ENCODE data around the gene ZNF14.
"Not testable (repeated sequence)": the region's sequence is repeated elsewhere in the genome, so short reads cannot be mapped to it uniquely, and the experiment has no call there.

ZNF14 gene
- 15.3 to 59.1 (median 35.7) reads per million in 9 experiments for total RNA-seq

- H3K9me3 Mint-ChIP-seq = no peaks in the 10 kb centered on the region
- peak; percentile 99 for ATAC-seq (replicated peaks)
These were observed at the start of gene ZNF14 for GRCh38 chr19:19732579-19733501. TSS of gene ZNF14 (minus strand) at chr19:19733112. CDS start at chr19:19732958, 154 bp downstream.

DNA sequence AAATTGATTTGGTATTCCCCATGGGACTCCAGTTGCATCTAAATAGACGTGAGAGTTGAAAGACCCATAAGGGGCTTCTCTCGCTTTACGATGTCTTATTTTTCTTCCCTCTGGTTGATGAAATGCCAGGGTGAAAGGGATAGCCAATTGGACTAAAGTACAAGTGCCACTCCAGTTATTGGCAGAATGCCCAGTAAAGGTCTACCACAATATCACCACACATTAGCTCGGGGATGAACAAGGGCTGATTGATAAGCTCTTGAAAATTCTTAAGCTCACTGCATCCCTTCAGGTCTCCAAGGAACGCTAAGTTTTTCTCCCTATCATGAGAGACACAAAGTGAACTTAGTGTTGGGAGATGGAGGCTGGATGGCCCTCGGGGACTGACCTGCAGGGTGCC, 48.9 kb upstream of the ZNF14 start:
- H3K36me3 Mint-ChIP-seq (ENCODE audit: insufficient read depth); DNase-seq; H3K27ac Mint-ChIP-seq; H3K4me3 Mint-ChIP-seq; H3K9me3 Mint-ChIP-seq; H3K27me3 Mint-ChIP-seq; ATAC-seq (replicated peaks): not testable (repeated sequence)
- H3K4me1 Mint-ChIP-seq (ENCODE audit: low read depth in 2 of 2) = peaks cover 35 to 62% of the 10 kb centered on the region in 2 donors

More at GRCh38 chr19:19732579-19733501, at the start of gene ZNF14:
- peaks cover 39% of the 10 kb centered on the region for H3K36me3 Mint-ChIP-seq (ENCODE audit: insufficient read depth)
- peak within 1 kb of the TSS; percentile 96 to 97 for H3K27ac Mint-ChIP-seq
- peak; percentile 87 to 91 (median 90) for DNase-seq
- H3K4me1 Mint-ChIP-seq (ENCODE audit: low read depth in 2 of 2) = peaks cover 28 to 33% of the 10 kb centered on the region in 2 donors
- H3K4me3 Mint-ChIP-seq = peak within 1 kb of the TSS; percentile 98 to 99
- H3K27me3 Mint-ChIP-seq = no peaks in the 10 kb centered on the region

- Mint-ChIP-seq H3K36me3 (ENCODE audit: insufficient read depth) (peaks cover 9% of the 10 kb centered on the region), H3K4me3 (peak overlapping the region; percentile 97 to 98), H3K27me3 (no peaks in the 10 kb centered on the region), H3K4me1 (ENCODE audit: low read depth in 2 of 2) (peaks cover 36 to 59% of the 10 kb centered on the region in 2 donors), H3K9me3 (no peaks in the 10 kb centered on the region), H3K27ac (no peak overlapping the region)
- ATAC-seq (replicated peaks) (no peak), DNase-seq (no peak)
These were observed 45.8 kb upstream of the ZNF14 start for GRCh38 chr19:19778666-19779065.

- Mint-ChIP-seq H3K27me3 (no peaks in the 10 kb centered on the region), H3K4me1 (ENCODE audit: low read depth in 2 of 2) (peaks cover 36 to 55% of the 10 kb centered on the region in 2 donors), H3K9me3 (no peaks in the 10 kb centered on the region), H3K36me3 (ENCODE audit: insufficient read depth) (peaks cover 9% of the 10 kb centered on the region), H3K27ac (peak overlapping the region; percentile 24 to 96), H3K4me3 (peak overlapping the region; percentile 97 to 98)
- ATAC-seq (replicated peaks) (no peak), DNase-seq (no peak)
These were observed 44.8 kb upstream of the ZNF14 start for GRCh38 chr19:19777692-19778091.

GRCh38 chr19:19776206-19777008, 43.5 kb upstream of the ZNF14 start:
- DNase-seq (peak; percentile 86 to 90 (median 89)), ATAC-seq (replicated peaks) (peak; percentile 99)
- peaks cover 9% of the 10 kb centered on the region for H3K36me3 Mint-ChIP-seq (ENCODE audit: insufficient read depth)
- H3K9me3 Mint-ChIP-seq = no peaks in the 10 kb centered on the region
- peaks cover 26 to 44% of the 10 kb centered on the region in 2 donors for H3K4me1 Mint-ChIP-seq (ENCODE audit: low read depth in 2 of 2)
- H3K27ac Mint-ChIP-seq = peak overlapping the region; percentile 93 to 96
- H3K27me3 Mint-ChIP-seq = no peaks in the 10 kb centered on the region
- peak overlapping the region; percentile 97 to 98 for H3K4me3 Mint-ChIP-seq

DNA sequence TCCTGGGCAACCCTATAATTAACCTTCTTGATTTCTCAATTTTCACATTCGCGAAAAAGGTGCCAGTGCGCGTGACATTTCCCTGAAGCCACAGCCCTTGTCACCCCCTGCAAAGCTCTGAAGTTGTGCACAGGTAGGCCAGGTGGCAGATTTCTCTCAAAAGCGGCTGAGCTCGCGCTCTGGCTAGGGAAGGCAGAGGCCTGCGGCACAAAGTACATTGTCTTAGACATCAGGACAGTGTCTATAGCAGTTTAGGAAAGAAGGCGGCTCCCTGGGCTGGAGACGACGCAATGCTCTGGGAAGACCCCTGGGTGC, 42.9 kb upstream of the ZNF14 start:
- H3K4me1 Mint-ChIP-seq (ENCODE audit: low read depth in 2 of 2) = peaks cover 26 to 39% of the 10 kb centered on the region in 2 donors
- peak; percentile 17 for ATAC-seq (replicated peaks)
- no peaks in the 10 kb centered on the region for H3K27me3 Mint-ChIP-seq
- H3K36me3 Mint-ChIP-seq (ENCODE audit: insufficient read depth) = peaks cover 9% of the 10 kb centered on the region
- no peaks in the 10 kb centered on the region for H3K9me3 Mint-ChIP-seq
- DNase-seq = no peak
- H3K27ac Mint-ChIP-seq = peak overlapping the region; percentile 93 to 96
- peak overlapping the region; percentile 97 to 98 for H3K4me3 Mint-ChIP-seq

DNA sequence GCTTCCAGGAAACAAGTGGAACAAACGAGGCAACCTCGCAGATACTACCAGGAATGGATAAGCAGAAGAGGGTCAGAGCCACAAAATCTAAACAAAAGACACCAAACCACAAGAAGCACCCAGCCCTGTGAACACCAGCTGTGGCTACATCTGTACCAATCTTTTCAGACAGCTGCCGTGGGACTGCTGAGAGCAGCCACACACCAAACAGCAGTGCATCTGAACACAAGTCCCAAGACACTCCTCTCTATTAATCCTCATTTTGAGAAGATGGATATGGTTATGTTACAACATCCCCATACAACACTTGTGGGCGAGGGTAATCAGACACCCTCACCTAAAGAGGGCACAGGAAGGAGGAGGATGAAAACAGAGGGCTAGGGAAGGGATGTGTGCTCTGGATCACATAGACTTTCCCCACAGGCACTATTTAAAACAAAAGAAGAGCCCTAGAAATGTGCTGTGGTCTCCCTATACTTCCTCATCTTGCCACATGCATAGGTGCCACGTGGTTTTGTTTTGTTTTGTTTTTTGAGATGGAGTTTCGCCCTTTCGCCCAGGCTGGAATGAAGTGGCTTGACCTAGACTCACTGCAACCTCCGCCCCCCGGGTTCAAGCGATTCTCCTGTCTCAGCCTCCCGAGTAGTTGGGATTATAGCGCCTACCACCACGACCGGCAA, 41.6 kb upstream of the ZNF14 start:
- ATAC-seq (replicated peaks) (no peak), DNase-seq (no peak)
- H3K27ac Mint-ChIP-seq = no peak overlapping the region
- H3K4me3 Mint-ChIP-seq = peak overlapping the region in 1 of 2 donors; percentile 19
- no peaks in the 10 kb centered on the region for H3K9me3 Mint-ChIP-seq
- H3K36me3 Mint-ChIP-seq (ENCODE audit: insufficient read depth) = peaks cover 9% of the 10 kb centered on the region
- no peaks in the 10 kb centered on the region for H3K27me3 Mint-ChIP-seq
- H3K4me1 Mint-ChIP-seq (ENCODE audit: low read depth in 2 of 2) = peaks cover 26 to 32% of the 10 kb centered on the region in 2 donors

- not testable (repeated sequence) for H3K27ac Mint-ChIP-seq; DNase-seq; ATAC-seq (replicated peaks); H3K4me3 Mint-ChIP-seq; H3K27me3 Mint-ChIP-seq; H3K36me3 Mint-ChIP-seq (ENCODE audit: insufficient read depth); H3K9me3 Mint-ChIP-seq
- H3K4me1 Mint-ChIP-seq (ENCODE audit: low read depth in 2 of 2) = peaks cover 13% of the 10 kb centered on the region in 2 donors
These were observed 39.1 kb upstream of the ZNF14 start for GRCh38 chr19:19771963-19772362.

- H3K27me3 Mint-ChIP-seq; ATAC-seq (replicated peaks); H3K9me3 Mint-ChIP-seq; DNase-seq; H3K4me3 Mint-ChIP-seq; H3K36me3 Mint-ChIP-seq (ENCODE audit: insufficient read depth); H3K4me1 Mint-ChIP-seq (ENCODE audit: low read depth in 2 of 2); H3K27ac Mint-ChIP-seq: not testable (repeated sequence)
These were observed 37.1 kb upstream of the ZNF14 start for GRCh38 chr19:19769971-19770370.

GRCh38 chr19:19758164-19758563, 25.3 kb upstream of the ZNF14 start:
- Mint-ChIP-seq H3K9me3 (no peaks in the 10 kb centered on the region), H3K27me3 (no peaks in the 10 kb centered on the region), H3K4me3 (no peak overlapping the region), H3K27ac (no peak overlapping the region), H3K36me3 (ENCODE audit: insufficient read depth) (no peaks in the 10 kb centered on the region), H3K4me1 (ENCODE audit: low read depth in 2 of 2) (no peaks in the 10 kb centered on the region)
- DNase-seq (no peak), ATAC-seq (replicated peaks) (no peak)

DNA sequence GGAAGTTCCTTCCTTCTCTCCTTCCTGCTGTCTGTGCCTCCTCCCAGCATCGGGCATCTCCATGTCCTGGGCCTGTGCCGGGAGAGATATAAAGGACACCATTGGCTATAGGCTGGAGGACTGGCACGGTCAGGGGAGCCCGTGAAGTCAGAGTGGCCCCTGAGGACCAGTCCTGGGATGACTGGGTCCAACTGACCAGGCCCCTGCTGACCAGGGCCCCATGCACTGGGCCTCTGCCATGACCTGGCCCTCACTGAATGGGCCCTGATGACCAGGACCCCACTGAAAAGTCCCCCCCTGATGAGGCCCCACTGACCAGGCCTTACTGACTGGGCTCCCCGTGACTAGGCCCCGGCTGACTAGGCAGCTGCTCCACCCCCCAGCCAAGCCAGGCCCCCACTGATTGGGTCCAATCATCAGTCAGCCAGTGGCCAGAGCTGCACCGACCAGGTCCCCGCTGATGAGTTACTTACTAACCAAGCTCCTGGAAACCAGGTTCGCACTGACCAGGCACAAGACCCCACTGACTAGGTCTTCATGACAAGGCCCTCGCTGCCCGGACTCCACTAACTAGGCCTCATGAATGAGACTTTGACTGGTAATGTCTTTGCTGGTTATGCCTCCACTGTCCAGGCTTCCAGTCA, 20.0 kb upstream of the ZNF14 start:
- no peaks in the 10 kb centered on the region for H3K9me3 Mint-ChIP-seq
- no peak overlapping the region for H3K4me3 Mint-ChIP-seq

GRCh38 chr19:19751846-19752245, 18.9 kb upstream of the ZNF14 start:
- ATAC-seq (replicated peaks) = no peak
- H3K9me3 Mint-ChIP-seq = no peaks in the 10 kb centered on the region
- peaks cover 2% of the 10 kb centered on the region for H3K36me3 Mint-ChIP-seq (ENCODE audit: insufficient read depth)
- no peak overlapping the region for H3K27ac Mint-ChIP-seq
- H3K4me3 Mint-ChIP-seq = no peak overlapping the region
- DNase-seq = no peak
- no peaks in the 10 kb centered on the region for H3K27me3 Mint-ChIP-seq
- no peaks in the 10 kb centered on the region for H3K4me1 Mint-ChIP-seq (ENCODE audit: low read depth in 2 of 2)

More for the DNA sequence above, 20.0 kb upstream of the ZNF14 start:
- no peak for DNase-seq
- H3K4me1 Mint-ChIP-seq (ENCODE audit: low read depth in 2 of 2) = no peaks in the 10 kb centered on the region
- no peaks in the 10 kb centered on the region for H3K36me3 Mint-ChIP-seq (ENCODE audit: insufficient read depth)
- no peaks in the 10 kb centered on the region for H3K27me3 Mint-ChIP-seq
- ATAC-seq (replicated peaks) = no peak
- no peak overlapping the region for H3K27ac Mint-ChIP-seq

All from effector memory CD8-positive, alpha-beta T cell (primary cell).